ENCODE measurements around the gene ATP9A. TPM values are rescaled to one million over a fixed set of nuclear protein-coding genes. Genes with fewer than 3 reads are reported as not detected.

The ATP9A gene
- total and polyA plus RNA-seq, 2 of the 8 experiments (the other 6 are each of a cell fraction or from before 2014, with no cell fraction given) = 5.0 to 6.4 TPM

DNA sequence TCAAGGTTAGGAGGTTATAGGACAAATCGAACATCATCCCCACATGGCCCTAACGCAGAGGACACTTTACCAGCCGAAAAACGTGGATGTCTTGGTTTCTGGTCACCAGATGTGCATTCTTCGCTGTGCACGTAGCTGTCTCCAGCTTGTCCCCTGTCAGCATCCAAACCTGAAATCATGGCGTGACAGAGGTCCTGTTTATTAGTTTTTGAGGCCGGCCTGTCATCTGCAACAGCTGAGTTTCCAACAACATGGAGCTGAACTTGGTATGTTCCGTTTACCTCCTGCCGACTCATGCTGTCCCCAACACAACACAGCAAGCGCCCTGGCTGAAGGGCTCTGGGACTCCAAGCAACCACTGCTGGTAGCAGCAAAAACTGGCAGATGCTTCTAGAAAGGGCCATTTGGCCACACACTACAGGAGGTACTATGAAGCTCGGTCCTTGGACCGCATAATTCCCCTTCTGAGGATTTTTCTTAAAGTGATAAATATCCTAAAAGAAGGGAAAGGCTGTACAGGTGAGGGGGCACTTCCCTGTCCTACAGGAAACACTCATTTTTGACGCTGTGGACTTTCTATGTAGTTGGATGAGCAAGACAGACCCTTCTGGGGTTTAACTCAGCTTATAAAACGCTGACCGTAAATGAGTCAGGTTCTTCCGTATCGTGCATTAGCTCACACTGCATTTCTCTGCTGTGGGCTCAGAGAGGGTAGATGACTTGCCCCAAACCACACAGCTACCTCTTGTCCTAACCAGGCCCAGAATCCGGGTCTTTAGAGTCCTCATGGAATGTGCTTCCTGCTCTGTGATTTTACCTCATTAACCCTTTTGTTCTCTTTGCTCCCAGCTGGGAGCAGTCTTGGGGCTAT lies 146.0 kb downstream of the ATP9A start (continued):
- TF ChIP-seq CHD7 (IDR thresholded peaks at IDR 0.05; ENCODE audit: insufficient replicate concordance, low read length) = no peak
- no peak for TF ChIP-seq MAX (IDR thresholded peaks at IDR 0.05)
- TF ChIP-seq, protein P1, sequence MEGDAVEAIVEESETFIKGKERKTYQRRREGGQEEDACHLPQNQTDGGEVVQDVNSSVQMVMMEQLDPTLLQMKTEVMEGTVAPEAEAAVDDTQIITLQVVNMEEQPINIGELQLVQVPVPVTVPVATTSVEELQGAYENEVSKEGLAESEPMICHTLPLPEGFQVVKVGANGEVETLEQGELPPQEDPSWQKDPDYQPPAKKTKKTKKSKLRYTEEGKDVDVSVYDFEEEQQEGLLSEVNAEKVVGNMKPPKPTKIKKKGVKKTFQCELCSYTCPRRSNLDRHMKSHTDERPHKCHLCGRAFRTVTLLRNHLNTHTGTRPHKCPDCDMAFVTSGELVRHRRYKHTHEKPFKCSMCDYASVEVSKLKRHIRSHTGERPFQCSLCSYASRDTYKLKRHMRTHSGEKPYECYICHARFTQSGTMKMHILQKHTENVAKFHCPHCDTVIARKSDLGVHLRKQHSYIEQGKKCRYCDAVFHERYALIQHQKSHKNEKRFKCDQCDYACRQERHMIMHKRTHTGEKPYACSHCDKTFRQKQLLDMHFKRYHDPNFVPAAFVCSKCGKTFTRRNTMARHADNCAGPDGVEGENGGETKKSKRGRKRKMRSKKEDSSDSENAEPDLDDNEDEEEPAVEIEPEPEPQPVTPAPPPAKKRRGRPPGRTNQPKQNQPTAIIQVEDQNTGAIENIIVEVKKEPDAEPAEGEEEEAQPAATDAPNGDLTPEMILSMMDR (IDR thresholded peaks at IDR 0.05; ENCODE audit: control extremely low read depth in 1 of 3, insufficient read depth in 1 of 3, low read depth in 1 of 3, low read length in 3 of 3) = no peak
- TF ChIP-seq JUN (IDR thresholded peaks at IDR 0.05; ENCODE audit: low read depth, low read length) = no peak
- no peak for TF ChIP-seq POLR2A (IDR thresholded peaks at IDR 0.05; ENCODE audit: control extremely low read depth in 1 of 2, low read depth in 2 of 2, low read length in 2 of 2)
- TF ChIP-seq KDM4A (IDR thresholded peaks at IDR 0.05; ENCODE audit: low read depth, low read length, severe bottlenecking) = no peak
- no peak for TF ChIP-seq ZNF274 (IDR thresholded peaks at IDR 0.05; ENCODE audit: borderline replicate concordance, extremely low read depth, low read length)

All from H1 (cell line).